Putamen (tissue), 1 donor: ENCODE data around the gene RACK1.
"Not testable (repeated sequence)": the region's sequence is repeated elsewhere in the genome, so short reads cannot be mapped to it uniquely, and the experiment has no call there.

Experiments
- DNase-seq: peaks from one replicate; pipeline ENCODE4 v3.0.0-alpha.2; 2016; ENCODE audit warnings: low spot score

RACK1 gene

DNA sequence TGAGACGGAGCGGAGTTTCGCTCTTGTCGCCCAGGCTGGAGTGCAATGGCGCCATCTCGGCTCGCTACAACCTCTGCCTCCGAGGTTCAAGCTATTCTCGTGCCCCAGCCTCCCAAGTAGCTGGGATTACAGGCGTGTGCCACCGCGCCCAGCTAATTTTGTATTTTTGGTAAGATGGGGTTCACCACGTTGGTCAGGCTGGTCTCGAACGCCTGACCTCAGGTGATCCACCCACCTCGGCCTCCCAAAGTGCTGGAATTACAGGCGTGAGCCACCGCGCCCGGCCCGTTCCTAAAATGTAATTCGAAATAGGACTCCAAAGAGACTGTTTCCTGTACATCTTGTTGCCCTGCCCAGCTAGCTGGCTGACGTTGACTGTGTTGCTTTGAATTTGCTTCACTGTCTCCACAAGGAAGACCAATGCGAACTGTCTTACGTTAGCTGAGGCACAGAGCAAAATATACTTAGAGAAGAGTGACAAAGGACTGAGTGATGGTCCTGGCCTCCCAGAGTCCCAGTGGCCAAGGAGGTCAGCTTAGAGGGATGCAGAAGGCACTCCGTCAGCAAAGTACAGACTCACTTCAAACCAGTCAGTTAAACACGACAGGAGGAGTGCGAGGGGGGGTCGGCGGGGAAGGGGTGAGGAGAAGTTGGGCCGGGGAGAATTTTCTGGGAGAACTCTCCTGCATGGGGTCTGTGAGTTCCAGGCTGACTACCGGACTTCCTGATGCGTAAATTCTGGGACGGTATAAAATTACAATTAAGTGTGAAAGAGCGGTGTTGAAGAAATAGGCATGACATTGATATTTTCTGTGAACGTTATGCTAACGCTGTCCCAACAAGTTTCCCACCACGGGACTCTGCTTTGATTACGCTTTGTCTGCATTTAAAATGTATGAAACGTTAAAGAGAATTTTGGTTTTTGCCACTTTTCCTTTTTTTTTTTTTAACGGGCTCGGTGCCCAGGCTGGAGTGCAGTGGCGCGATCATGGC is 27.4 kb downstream of the RACK1 start:
- no peak for DNase-seq

DNA sequence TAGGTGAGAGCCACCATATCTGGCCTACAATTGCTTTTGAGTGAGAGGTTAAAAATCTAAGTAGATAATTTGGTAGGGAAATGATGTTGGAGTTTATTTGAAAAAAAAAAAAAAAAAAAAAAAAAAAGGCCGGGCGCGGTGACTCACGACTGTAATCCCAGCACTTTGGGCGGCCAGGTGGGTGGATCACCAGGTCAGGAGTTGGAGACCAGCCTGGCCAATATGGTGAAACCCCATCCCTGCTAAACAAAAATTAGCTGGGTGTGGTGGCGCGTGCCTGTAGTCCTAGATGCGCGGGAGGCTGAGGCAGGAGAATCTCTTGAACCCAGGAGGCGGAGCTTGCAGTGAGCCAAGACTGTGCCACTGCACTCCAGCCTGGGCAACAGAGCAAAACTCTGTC is 29.5 kb downstream of the RACK1 start:
- not testable (repeated sequence) for DNase-seq

- DNase-seq: no peak
Measured at GRCh38 chr5:181212934-181213333, 30.8 kb downstream of the RACK1 start.

DNA sequence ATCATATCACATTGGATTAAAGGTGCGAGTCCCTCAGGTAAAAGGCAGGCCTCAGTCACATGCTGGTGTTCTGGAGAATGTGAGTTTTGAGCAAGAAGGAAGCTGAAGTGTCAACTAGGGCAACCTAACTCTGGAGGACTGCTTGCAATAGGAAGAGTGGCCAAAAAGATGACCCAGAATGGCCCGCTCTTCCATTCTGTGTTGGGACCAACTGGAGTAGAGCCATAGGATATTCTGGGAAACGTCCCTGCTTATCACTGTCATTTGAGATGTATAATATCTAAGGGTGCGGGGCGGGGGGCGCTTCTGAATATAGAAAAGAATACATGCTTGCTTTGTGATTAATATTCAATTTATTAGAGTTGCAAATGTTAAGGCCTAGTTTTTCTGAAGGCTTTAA is 31.6 kb downstream of the RACK1 start:
- no peak for DNase-seq

- DNase-seq: no peak
Measured at GRCh38 chr5:181211208-181211607, 32.5 kb downstream of the RACK1 start.

- DNase-seq: not testable (repeated sequence)
Measured at GRCh38 chr5:181210698-181211097, 33.0 kb downstream of the RACK1 start.

GRCh38 chr5:181210148-181210547 is 33.6 kb downstream of the RACK1 start:
- not testable (repeated sequence) for DNase-seq

DNA sequence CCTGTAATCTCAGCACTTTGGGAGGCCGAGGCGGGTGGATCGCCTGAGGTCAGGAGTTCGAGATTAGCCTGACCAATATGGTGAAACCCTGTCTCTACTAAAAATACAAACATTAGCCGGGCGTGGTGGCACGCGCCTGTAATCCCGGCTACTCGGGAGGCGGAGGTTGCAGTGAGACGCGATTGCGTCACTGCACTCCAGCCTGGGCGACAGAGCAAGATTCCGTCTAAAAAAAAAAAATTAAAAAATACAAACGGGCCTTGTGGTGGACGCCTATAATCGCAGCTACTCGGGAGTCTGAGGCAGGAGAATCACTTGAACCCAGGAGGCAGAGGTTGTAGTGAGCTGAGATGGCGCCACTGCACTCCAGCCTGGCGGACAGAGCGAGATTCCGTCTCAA is 34.7 kb downstream of the RACK1 start:
- not testable (repeated sequence) for DNase-seq

- DNase-seq: no peak
Measured at GRCh38 chr5:181207960-181208253, 35.8 kb downstream of the RACK1 start.

- peak; percentile 85 for DNase-seq
Measured at GRCh38 chr5:181207214-181207959, 36.3 kb downstream of the RACK1 start.

DNA sequence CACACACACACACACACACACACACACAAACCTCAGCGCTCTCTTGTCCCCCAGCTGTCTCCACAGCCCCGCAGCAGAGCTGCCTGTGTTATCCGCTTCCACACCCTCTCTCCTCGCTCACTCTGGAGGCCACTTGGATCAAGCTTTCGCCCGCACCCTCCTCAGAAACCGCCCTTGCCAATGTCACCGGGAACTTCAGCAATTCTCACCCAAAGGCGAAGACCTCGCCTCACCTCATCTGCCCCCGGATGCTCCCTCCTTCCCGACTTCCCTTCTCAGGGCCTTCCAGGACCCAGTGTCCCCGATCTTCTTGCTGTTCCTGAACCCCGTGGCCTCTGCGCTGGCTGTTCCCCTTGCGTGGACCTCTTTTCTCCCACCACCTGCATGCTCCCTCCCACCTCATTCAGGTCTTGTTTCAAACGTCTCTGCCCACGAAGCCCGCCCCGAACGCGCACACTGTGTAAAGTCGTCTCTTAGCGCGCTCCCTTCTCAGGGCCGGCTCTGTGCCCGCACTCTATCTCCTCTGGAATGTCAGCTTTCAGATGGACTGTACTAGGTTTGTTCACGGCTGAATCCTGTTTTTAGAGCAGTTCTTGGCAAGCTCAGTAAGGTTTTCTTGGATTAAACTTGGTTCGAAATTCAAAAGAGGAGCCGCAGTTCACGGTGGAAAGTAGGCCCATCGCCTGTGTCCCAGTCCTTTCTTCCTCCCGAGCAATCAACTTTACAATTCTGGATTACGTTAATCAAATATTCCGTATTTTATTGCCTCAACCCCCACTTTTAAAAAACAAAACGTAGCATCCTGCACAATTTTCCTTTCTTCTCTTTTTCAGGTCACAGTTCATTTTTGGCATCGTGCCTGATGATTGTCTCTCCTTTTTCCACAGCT is 37.7 kb downstream of the RACK1 start:
- DNase-seq: no peak

DNA sequence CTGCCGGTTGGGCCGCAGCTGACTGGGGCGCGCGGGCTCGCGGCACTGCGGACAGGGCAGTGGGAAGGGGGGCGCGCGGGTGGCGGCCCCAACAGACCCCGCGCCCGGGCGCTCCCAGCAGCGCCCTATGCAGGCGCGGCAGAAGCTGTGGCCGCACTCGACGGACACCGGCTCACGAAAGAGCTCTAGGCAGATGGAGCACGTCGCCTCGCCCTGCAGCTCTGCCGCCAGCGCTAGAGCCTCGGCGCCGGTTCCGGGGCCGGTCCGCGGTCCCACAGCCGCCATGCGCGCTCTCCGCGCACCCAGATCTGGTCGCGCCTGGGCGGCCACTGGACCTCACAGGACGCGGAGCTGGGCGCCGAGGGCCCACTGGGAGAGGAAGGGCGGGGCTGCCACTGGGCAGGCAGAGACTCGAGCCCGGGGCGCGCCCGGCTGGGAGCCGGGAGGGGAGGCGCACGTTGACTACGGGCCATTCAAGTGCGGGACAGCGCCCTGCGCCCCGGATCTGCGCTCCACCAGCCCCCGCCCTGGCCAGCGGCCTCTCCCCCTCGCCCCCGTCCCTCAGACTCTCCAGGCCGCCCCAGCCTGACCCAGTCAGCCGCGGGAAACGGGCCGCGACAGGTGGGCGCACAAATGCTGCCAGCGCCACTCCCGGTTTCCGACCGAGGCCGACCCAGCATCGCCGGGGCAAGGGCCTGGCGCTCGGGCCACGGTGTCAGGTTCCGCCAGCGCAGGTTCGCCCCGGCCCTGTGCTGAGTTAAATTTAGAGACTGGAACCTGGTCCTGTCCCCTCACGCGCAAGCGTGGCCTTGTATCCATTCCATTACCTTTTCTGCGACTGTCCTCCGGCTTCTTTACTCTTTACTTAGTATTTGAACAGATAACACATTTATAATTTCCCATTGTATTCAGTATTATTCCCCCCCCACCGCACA is 38.6 kb downstream of the RACK1 start, which contains the start of gene TRIM7:
Gene TRIM7, minus strand, starts transcription at position 371 of the 935 bp plus-strand sequence. Its CDS starts 86 bp downstream, at position 285.
- DNase-seq: no peak

- no peak for DNase-seq
Measured at GRCh38 chr5:181204113-181204825, 39.4 kb downstream of the RACK1 start.

DNA sequence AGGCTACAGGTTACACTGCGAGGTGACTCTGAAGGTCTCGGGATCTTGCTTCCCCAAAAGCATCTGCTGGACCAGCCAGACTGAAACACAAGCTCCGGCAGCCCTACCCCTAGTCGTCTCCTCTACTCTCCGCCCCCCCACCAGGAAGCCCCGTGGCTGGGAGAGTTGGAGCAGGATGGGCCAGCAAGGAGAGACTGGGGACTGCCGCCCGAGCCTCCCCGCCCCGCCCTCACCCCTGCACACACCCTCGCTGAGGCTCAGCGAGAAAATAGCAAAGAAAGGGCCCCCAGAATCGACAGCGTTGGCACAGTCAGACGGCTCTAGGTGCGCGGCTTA is 40.0 kb downstream of the RACK1 start:
- DNase-seq: no peak

DNA sequence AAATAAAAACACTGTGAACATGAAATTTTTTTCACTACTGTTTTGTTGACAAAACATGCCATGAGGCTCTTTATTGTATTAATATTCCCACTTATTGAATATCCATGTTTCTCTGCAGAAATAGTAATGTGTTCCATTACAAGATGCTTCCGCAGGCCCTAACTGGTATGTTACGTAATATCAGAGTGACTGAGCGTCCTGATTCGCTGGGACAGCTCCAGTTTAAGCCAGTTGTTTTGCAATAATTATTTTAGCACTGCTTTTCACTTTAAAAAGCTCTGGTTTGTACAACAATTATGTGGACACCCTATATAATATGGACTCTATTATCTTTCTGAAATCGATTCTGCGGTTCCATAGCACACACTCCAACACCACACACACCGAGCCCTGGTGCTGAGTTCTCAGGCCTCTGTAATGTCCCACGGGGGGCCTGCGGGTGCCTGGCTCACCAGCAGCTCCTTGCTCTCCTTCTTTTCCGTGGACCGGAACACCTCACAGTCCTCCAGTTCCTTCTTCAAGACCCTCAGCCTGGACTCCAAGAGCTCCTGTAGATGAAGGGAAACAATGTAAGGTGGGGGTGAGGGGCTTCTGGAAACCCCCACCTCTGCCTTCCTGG is 40.5 kb downstream of the RACK1 start:
- no peak for DNase-seq

GRCh38 chr5:181200816-181201215 is 42.9 kb downstream of the RACK1 start:
- no peak for DNase-seq

DNA sequence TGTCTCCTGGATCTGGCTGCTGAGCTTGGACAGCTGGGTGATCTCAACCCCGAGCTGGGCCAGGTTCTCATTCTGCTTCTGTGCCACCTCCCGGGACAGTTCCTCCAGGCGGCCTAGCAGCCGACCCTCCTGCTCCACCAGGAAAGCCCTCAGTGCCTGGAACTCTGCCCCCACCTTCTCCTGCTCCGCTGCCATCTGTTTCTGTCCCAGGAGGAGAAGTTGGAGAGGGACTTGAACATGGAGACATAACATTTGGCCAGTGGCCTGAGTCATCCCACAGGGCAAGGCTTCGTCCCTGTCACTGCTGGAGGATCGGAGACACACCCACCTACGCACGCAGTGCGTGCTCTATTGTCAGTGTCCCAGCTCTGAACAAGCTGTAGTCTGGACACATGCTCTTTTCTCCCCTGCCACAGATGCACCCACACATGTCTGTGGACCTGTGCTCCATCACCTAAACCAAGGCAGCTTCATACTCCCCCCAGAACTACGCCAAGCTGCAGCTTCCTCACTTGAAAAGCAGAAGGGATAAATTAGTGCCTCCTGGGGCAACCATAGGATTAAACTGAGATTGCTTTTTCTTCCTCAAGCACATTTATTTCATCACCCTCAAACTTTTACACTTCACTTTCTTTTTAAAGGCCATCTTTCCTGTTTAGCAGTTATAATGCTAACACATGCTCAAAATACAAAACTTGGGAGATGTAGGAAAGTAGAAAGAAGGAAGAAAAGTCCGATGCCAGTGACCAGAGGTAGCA is 43.6 kb downstream of the RACK1 start:
- DNase-seq: no peak

DNA sequence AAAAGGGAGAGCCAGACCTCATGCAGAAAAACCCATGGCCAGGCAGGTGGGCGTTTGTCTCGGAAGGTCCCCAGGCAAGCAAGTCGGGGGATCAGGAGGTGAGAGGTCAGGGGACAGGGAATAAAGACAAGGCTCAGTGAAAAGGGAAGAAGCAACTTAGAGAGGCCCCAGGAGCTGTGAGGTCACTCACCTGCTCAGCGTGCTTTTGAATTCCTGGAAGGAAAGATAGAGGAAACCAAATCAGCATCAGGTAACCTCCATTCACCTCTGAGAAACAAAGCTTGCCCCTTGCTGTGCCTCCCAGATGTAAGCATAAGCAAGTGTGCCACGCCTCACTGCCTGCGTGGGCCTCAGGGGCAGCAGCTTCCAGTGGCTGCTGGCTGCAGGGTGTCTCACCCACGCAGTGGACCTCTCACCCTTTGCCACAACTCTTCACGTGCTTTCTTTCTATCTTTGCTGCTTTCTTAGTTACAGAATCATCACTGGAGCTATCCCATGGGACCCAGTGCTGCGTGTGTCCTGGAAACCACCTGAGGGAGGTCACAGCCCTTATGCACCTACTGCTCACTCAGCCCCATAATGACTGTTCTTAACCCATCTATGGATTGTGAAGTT is 44.7 kb downstream of the RACK1 start:
- DNase-seq: no peak
